ENCODE results near the gene NOTUM.

DNA sequence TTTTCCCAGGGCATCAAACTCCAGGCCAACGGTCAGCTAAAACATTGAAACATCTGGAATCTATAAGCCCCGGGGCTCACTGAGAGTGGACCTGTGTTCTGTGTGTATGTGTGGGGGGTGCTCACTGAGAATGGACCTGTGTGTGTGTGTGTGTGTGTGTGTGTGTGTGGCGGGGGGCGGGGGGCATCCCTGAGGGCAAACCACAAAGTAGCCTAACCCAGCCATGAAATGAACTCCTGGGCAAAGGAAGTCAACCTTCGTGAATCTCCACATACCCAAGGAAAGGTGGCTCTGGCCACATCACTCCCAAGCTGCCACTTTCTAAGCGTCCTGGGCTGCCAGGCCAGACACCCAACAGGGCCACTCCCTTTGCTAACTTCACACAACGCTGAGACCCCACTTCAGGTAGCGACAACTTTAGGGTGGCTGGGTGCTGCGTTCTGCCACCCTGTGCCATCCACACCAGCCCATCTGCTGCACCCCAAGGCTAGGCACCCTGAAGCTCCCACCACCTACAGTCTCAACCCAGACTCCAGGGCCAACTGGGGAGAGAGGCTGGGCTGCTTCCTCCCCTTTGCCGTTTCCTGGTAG, 35.0 kb downstream of the NOTUM start:
- TF ChIP-seq CTCF (conservative IDR thresholded peaks at IDR 0.05; ENCODE audit: low read depth in 2 of 2) (no peak), POLR2AphosphoS5 (IDR thresholded peaks at IDR 0.05; ENCODE audit: low read depth) (no peak), EZH2phosphoT487 (IDR thresholded peaks at IDR 0.05; ENCODE audit: unreplicated experiment) (no peak), EZH2 (IDR thresholded peaks at IDR 0.05; ENCODE audit: low read depth, unreplicated experiment) (no peak), STAT1 (IDR thresholded peaks at IDR 0.05; ENCODE audit: unreplicated experiment) (no peak), JUNB (IDR thresholded peaks at IDR 0.05; ENCODE audit: unreplicated experiment) (no peak), ETS1 (IDR thresholded peaks at IDR 0.05) (no peak)
- TF ChIP-seq, protein P1, sequence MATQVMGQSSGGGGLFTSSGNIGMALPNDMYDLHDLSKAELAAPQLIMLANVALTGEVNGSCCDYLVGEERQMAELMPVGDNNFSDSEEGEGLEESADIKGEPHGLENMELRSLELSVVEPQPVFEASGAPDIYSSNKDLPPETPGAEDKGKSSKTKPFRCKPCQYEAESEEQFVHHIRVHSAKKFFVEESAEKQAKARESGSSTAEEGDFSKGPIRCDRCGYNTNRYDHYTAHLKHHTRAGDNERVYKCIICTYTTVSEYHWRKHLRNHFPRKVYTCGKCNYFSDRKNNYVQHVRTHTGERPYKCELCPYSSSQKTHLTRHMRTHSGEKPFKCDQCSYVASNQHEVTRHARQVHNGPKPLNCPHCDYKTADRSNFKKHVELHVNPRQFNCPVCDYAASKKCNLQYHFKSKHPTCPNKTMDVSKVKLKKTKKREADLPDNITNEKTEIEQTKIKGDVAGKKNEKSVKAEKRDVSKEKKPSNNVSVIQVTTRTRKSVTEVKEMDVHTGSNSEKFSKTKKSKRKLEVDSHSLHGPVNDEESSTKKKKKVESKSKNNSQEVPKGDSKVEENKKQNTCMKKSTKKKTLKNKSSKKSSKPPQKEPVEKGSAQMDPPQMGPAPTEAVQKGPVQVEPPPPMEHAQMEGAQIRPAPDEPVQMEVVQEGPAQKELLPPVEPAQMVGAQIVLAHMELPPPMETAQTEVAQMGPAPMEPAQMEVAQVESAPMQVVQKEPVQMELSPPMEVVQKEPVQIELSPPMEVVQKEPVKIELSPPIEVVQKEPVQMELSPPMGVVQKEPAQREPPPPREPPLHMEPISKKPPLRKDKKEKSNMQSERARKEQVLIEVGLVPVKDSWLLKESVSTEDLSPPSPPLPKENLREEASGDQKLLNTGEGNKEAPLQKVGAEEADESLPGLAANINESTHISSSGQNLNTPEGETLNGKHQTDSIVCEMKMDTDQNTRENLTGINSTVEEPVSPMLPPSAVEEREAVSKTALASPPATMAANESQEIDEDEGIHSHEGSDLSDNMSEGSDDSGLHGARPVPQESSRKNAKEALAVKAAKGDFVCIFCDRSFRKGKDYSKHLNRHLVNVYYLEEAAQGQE (IDR thresholded peaks at IDR 0.05; ENCODE audit: unreplicated experiment), result no peak

Data from GM23338 (cell line).